HCT116 (cell line): ENCODE results near the gene RPH3AL. TPM values are rescaled to one million over a fixed set of nuclear protein-coding genes. Genes with fewer than 3 reads are reported as not detected.

Source experiments
- ATAC-seq: fragments of 200-7000 bp; cut with Tn5 transposase; 2 replicates; pipeline ENCODE4 v1.9.1; 2020; ENCODE audit warnings: mild to moderate bottlenecking, moderate library complexity
- BruUV-seq: library from RNA; stranded (reverse); fragments of 400-500 nt; replicated peaks from 2 replicates; lab custom pipeline; 2021; lab: Mats Ljungman, UMichigan
- CTCF ChIA-PET: fragments of 300-600 bp; sonication (Branson Sonifier 250); formaldehyde crosslinking; loops from one replicate; lab custom pipeline; 2021; ENCODE audit warnings: antibody characterized with exemption; lab: Charles Lee
- POLR2A ChIA-PET: fragments of 300-600, 350-600 bp; sonication (Branson Sonifier 250); formaldehyde crosslinking; loops from one replicate; lab custom pipeline; 2021; ENCODE audit warnings: antibody characterized with exemption; lab: Charles Lee
- RAD21 ChIA-PET, 2 experiments: fragments of 300-600 bp; sonication (Branson Sonifier 250); formaldehyde crosslinking; loops; one replicate each; lab custom pipeline; 2023; ENCODE audit warnings: low total read pairs in 2 of 2; ENCODE audit not compliant: uncharacterized antibody in 2 of 2, unreplicated experiment in 2 of 2, low non-redundant PET in 1 of 2; lab: Charles Lee
- DNase-seq: peaks from one replicate; pipeline ENCODE4 v3.0.0-alpha.2; 2010; ENCODE audit warnings: low read depth, low spot score
- H2AFZ ChIP-seq: fragments of 200-600 bp; shearing (Covaris generic), sonication (generic); 2 replicates; pipeline ENCODE4 v1.6.1; 2017; ENCODE audit warnings: low read depth, mixed run types, mixed read lengths, antibody characterized with exemption, low read length; ENCODE audit not compliant: poor library complexity, severe bottlenecking
- H3K27ac ChIP-seq: 2 replicates; pipeline ENCODE4 v1.5.1; 2012; ENCODE audit warnings: low read depth, low read length
- H3K27me3 ChIP-seq: fragments of 200-600 bp; sonication (generic); 2 replicates; pipeline ENCODE4 v1.6.1; 2016; ENCODE audit warnings: mixed run types, low read length, mixed read lengths; ENCODE audit not compliant: insufficient read depth
- H3K36me3 ChIP-seq, 2 experiments: fragments of 200-500 bp in 1 of 2; fragments of 200-600 bp in 1 of 2; sonication (Bioruptor generic) in 1 of 2; sonication (generic) in 1 of 2; 2 replicates each; pipeline versions ENCODE4 v1.5.1 to v1.6.1; 2014 to 2016; ENCODE audit warnings: low read length in 2 of 2, inconsistent platforms in 1 of 2, mixed read lengths in 1 of 2, mixed run types in 1 of 2; ENCODE audit not compliant: insufficient read depth in 2 of 2, control insufficient read depth in 1 of 2
- H3K4me1 ChIP-seq, 2 experiments: fragments of 200-600 bp in 1 of 2; sonication (generic) in 1 of 2; 2 replicates each; pipeline versions ENCODE4 v1.5.1 to v1.6.1; 2012 to 2017; ENCODE audit warnings: low read length in 2 of 2, inconsistent platforms in 1 of 2, mild to moderate bottlenecking in 1 of 2, mixed read lengths in 1 of 2, mixed run types in 1 of 2, moderate library complexity in 1 of 2; ENCODE audit not compliant: insufficient read depth in 2 of 2, control insufficient read depth in 1 of 2
- H3K4me2 ChIP-seq: fragments of 200-600 bp; sonication (generic); 2 replicates; pipeline ENCODE4 v1.6.1; 2017; ENCODE audit warnings: mixed run types, low read length, mixed read lengths
- H3K4me3 ChIP-seq, 2 experiments: fragments of 200-600 bp in 1 of 2; sonication (generic) in 1 of 2; replicated peaks in 1 of 2; 2 replicates each; pipeline ENCODE4 v1.5.1; 2011 to 2016; ENCODE audit warnings: low read length in 2 of 2, control low read depth in 1 of 2, low read depth in 1 of 2, mild to moderate bottlenecking in 1 of 2, mixed read lengths in 1 of 2, mixed run types in 1 of 2
- H3K79me2 ChIP-seq: fragments of 200-600 bp; sonication (generic); 2 replicates; pipeline ENCODE4 v1.6.1; 2017; ENCODE audit warnings: mild to moderate bottlenecking, mixed run types, low read length, moderate library complexity, mixed read lengths; ENCODE audit not compliant: insufficient read depth
- H3K9ac ChIP-seq: fragments of 200-600 bp; sonication (generic); 2 replicates; pipeline ENCODE4 v1.6.1; 2016; ENCODE audit warnings: low read length, mixed read lengths
- H3K9me2 ChIP-seq: fragments of 200-600 bp; sonication (generic), shearing (Covaris generic); 2 replicates; pipeline ENCODE4 v1.6.1; 2017; ENCODE audit warnings: mixed run types, mild to moderate bottlenecking, moderate library complexity; ENCODE audit not compliant: insufficient read depth
- H3K9me3 ChIP-seq, 2 experiments: fragments of 200-500 bp in 1 of 2; fragments of 200-600 bp in 1 of 2; sonication (Bioruptor generic) in 1 of 2; sonication (generic) in 1 of 2; 2 replicates each; pipeline ENCODE4 v1.6.1; 2014 to 2017; ENCODE audit warnings: low read length in 2 of 2, mixed read lengths in 2 of 2, inconsistent platforms in 1 of 2, low read depth in 1 of 2, mild to moderate bottlenecking in 1 of 2, mixed run types in 1 of 2, moderate library complexity in 1 of 2; ENCODE audit not compliant: control insufficient read depth in 1 of 2, insufficient read depth in 1 of 2
- H4K20me1 ChIP-seq: fragments of 200-600 bp; sonication (generic), shearing (Covaris generic); 2 replicates; pipeline ENCODE4 v1.6.1; 2017; ENCODE audit warnings: mixed run types, mild to moderate bottlenecking, moderate library complexity; ENCODE audit not compliant: insufficient read depth
- EZH2 ChIP-seq: fragments of 200-600 bp; sonication (generic); IDR thresholded peaks from 2 replicates; pipeline ENCODE4 v1.6.1; 2017; ENCODE audit warnings: antibody characterized with exemption, mixed run types
- SRF ChIP-seq: IDR thresholded peaks from 2 replicates; pipeline ENCODE4 v1.6.1; 2012; ENCODE audit warnings: low read depth
- ZNF274 ChIP-seq: fragments of 200-500 bp; sonication (Bioruptor generic); IDR thresholded peaks from 2 replicates; pipeline ENCODE4 v1.6.1; 2014; ENCODE audit warnings: mild to moderate bottlenecking, low read depth, low read length, inconsistent platforms
- intact Hi-C: fragments of 100-400 bp; cut with micrococcal nuclease; formaldehyde crosslinking; loops from 2 replicates; pipeline ENCODE4 v1.10.0; 2022
- total RNA-seq: library from RNA; stranded (reverse); gene quantifications from one replicate; pipeline ENCODE4 v1.2.1, GENCODE V29; 2021; ENCODE audit not compliant: unreplicated experiment

The RPH3AL gene
- total RNA-seq, 1 experiment from 2014 or later = 17.0 TPM

- POLR2A ChIA-PET = no interaction called here
- DNase-seq = no peak
- H3K36me3 ChIP-seq = no peaks in the 10 kb centered on the region
Observed at GRCh38 chr17:343211-343610, 9.4 kb downstream of the RPH3AL start.

GRCh38 chr17:340074-340473 lies 12.5 kb downstream of the RPH3AL start:
- Histone ChIP-seq H3K4me2 (no peak overlapping the region), H3K4me1 (no peaks in the 10 kb centered on the region), H3K9me2 (no peaks in the 10 kb centered on the region), H3K9me3 (no peaks in the 10 kb centered on the region), H3K27ac (no peak overlapping the region), H2AFZ (no peak overlapping the region), H3K27me3 (no peaks in the 10 kb centered on the region), H3K79me2 (no peaks in the 10 kb centered on the region), H4K20me1 (no peaks in the 10 kb centered on the region), H3K9ac (no peak overlapping the region), H3K4me3 (no peak overlapping the region), H3K36me3 (no peaks in the 10 kb centered on the region)
- ATAC-seq = no peak
- BruUV-seq = no TSS peak
- ChIA-PET CTCF (no interaction called here), POLR2A (no interaction called here), RAD21 (no interaction called here)
- intact Hi-C loops = no loop called here
- no peak for TF ChIP-seq SRF
- TF ChIP-seq EZH2 = no peak
- no peak for DNase-seq

More at GRCh38 chr17:343211-343610, 9.4 kb downstream of the RPH3AL start:
- no peaks in the 10 kb centered on the region for H3K27me3 ChIP-seq
- ATAC-seq = no peak
- H3K79me2 ChIP-seq = no peaks in the 10 kb centered on the region
- no peak overlapping the region for H3K4me2 ChIP-seq
- no TSS peak for BruUV-seq
- H3K9ac ChIP-seq = no peak overlapping the region
- CTCF ChIA-PET = no interaction called here
- intact Hi-C loops = no loop called here
- H3K4me3 ChIP-seq = no peak overlapping the region
- H4K20me1 ChIP-seq = no peaks in the 10 kb centered on the region
- H3K9me2 ChIP-seq = no peaks in the 10 kb centered on the region
- no peak overlapping the region for H3K27ac ChIP-seq
- RAD21 ChIA-PET = no interaction called here
- H3K9me3 ChIP-seq = no peaks in the 10 kb centered on the region
- H2AFZ ChIP-seq = no peak overlapping the region
- no peak for TF ChIP-seq ZNF274
- H3K4me1 ChIP-seq = no peaks in the 10 kb centered on the region
